Measurements from ENCODE around the gene TTC12. TPM values are rescaled to one million over a fixed set of nuclear protein-coding genes. Genes with fewer than 3 reads are reported as not detected.

TTC12 gene
- polyA plus RNA-seq, 1 donor (not counting 4 experiments of a cell fraction or from before 2014, with no cell fraction given), result 27.3 TPM

DNA sequence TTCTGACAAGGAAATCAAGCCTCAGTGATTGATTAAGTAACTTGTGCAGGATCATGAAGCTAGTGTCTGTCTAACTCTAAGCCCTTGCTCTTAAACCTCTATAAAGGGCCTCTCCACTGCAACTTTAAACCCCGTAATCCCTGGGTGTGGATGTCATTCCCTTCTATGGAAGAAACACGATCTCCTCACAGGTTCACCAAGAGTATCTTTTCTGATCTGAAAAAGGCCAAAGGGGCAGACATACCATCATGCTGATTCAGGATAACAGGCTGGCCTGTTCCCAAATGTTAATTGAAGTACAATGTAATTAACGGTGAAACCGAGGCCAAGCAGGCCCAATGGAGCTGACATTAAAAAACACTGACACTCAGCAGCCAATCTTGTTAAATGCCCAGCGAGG is 17.1 kb downstream of the TTC12 start:
- Histone ChIP-seq H3K79me2 (ENCODE audit: control insufficient read depth, insufficient read depth, low read length) (no peaks in the 10 kb centered on the region), H3K4me1 (ENCODE audit: control insufficient read depth, extremely low read depth, insufficient read depth, low read length) (no peaks in the 10 kb centered on the region), H3K27ac (ENCODE audit: control insufficient read depth, insufficient read depth, low read length) (no peak overlapping the region), H4K20me1 (ENCODE audit: control insufficient read depth, extremely low read depth, insufficient read depth, low read length) (no peaks in the 10 kb centered on the region), H3K9me3 (ENCODE audit: control insufficient read depth, low read depth, low read length) (no peaks in the 10 kb centered on the region), H3K4me2 (ENCODE audit: control insufficient read depth, extremely low read depth, insufficient read depth, low read depth, low read length) (no peak overlapping the region), H2AFZ (ENCODE audit: control insufficient read depth, low read length) (no peak overlapping the region), H3K4me3 (ENCODE audit: control insufficient read depth in 2 of 3, extremely low read depth in 1 of 3, insufficient read depth in 2 of 3, low read depth in 1 of 3, low read length in 3 of 3) (no peak overlapping the region), H3K9ac (ENCODE audit: control insufficient read depth, extremely low read depth, insufficient read depth, low read length) (no peak overlapping the region), H3K36me3 (ENCODE audit: control insufficient read depth in 2 of 2, extremely low read depth in 1 of 2, insufficient read depth in 2 of 2, low read length in 2 of 2) (peaks cover 14 to 31% of the 10 kb centered on the region in 2 experiments), H3K27me3 (ENCODE audit: control insufficient read depth, extremely low read depth, insufficient read depth, low read length) (no peaks in the 10 kb centered on the region), H3K9me1 (ENCODE audit: control insufficient read depth, extremely low read depth, insufficient read depth, low read length) (no peaks in the 10 kb centered on the region)
- no peak for FAIRE-seq
- DNase-seq (ENCODE audit: low read depth, low spot score), result no peak
- TF ChIP-seq, protein P1, sequence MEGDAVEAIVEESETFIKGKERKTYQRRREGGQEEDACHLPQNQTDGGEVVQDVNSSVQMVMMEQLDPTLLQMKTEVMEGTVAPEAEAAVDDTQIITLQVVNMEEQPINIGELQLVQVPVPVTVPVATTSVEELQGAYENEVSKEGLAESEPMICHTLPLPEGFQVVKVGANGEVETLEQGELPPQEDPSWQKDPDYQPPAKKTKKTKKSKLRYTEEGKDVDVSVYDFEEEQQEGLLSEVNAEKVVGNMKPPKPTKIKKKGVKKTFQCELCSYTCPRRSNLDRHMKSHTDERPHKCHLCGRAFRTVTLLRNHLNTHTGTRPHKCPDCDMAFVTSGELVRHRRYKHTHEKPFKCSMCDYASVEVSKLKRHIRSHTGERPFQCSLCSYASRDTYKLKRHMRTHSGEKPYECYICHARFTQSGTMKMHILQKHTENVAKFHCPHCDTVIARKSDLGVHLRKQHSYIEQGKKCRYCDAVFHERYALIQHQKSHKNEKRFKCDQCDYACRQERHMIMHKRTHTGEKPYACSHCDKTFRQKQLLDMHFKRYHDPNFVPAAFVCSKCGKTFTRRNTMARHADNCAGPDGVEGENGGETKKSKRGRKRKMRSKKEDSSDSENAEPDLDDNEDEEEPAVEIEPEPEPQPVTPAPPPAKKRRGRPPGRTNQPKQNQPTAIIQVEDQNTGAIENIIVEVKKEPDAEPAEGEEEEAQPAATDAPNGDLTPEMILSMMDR (optimal IDR thresholded peaks at IDR 0.05 in 1 of 3, IDR thresholded peaks at IDR 0.05 in 1 of 3, conservative IDR thresholded peaks at IDR 0.05 in 1 of 3; ENCODE audit: extremely low read depth in 1 of 3, insufficient read depth in 2 of 3, low read length in 3 of 3), result no peak
- TF ChIP-seq EZH2 (IDR thresholded peaks at IDR 0.05; ENCODE audit: low read length), result no peak
- dilution Hi-C loops (cut with MboI; ENCODE audit: extremely low pct_ligation_motif_present, low sequenced_read_pairs), result no loop called here

- Histone ChIP-seq H3K36me3 (ENCODE audit: control insufficient read depth in 2 of 2, extremely low read depth in 1 of 2, insufficient read depth in 2 of 2, low read length in 2 of 2) (peaks cover 14 to 31% of the 10 kb centered on the region in 2 experiments), H3K4me3 (ENCODE audit: control insufficient read depth in 2 of 3, extremely low read depth in 1 of 3, insufficient read depth in 2 of 3, low read depth in 1 of 3, low read length in 3 of 3) (no peak overlapping the region)
Observed at GRCh38 chr11:113332023-113332422, 17.6 kb downstream of the TTC12 start.

More at GRCh38 chr11:113332023-113332422, 17.6 kb downstream of the TTC12 start:
- DNase-seq (ENCODE audit: low read depth, low spot score) (no peak), FAIRE-seq (no peak)
- Histone ChIP-seq H3K27ac (ENCODE audit: control insufficient read depth, insufficient read depth, low read length) (no peak overlapping the region), H2AFZ (ENCODE audit: control insufficient read depth, low read length) (no peak overlapping the region), H3K79me2 (ENCODE audit: control insufficient read depth, insufficient read depth, low read length) (no peaks in the 10 kb centered on the region), H3K9me3 (ENCODE audit: control insufficient read depth, low read depth, low read length) (no peaks in the 10 kb centered on the region), H3K27me3 (ENCODE audit: control insufficient read depth, extremely low read depth, insufficient read depth, low read length) (no peaks in the 10 kb centered on the region), H3K9me1 (ENCODE audit: control insufficient read depth, extremely low read depth, insufficient read depth, low read length) (no peaks in the 10 kb centered on the region), H3K4me1 (ENCODE audit: control insufficient read depth, extremely low read depth, insufficient read depth, low read length) (no peaks in the 10 kb centered on the region), H3K4me2 (ENCODE audit: control insufficient read depth, extremely low read depth, insufficient read depth, low read depth, low read length) (no peak overlapping the region), H4K20me1 (ENCODE audit: control insufficient read depth, extremely low read depth, insufficient read depth, low read length) (no peaks in the 10 kb centered on the region), H3K9ac (ENCODE audit: control insufficient read depth, extremely low read depth, insufficient read depth, low read length) (no peak overlapping the region)
- TF ChIP-seq, protein P1 (optimal IDR thresholded peaks at IDR 0.05 in 1 of 3, IDR thresholded peaks at IDR 0.05 in 1 of 3, conservative IDR thresholded peaks at IDR 0.05 in 1 of 3; ENCODE audit: extremely low read depth in 1 of 3, insufficient read depth in 2 of 3, low read length in 3 of 3), result no peak
- TF ChIP-seq EZH2 (IDR thresholded peaks at IDR 0.05; ENCODE audit: low read length), result no peak
- dilution Hi-C loops (cut with MboI; ENCODE audit: extremely low pct_ligation_motif_present, low sequenced_read_pairs), result no loop called here

All from keratinocyte (primary cell).